Measurements from ENCODE around the gene DOCK1.

The DOCK1 gene

GRCh38 chr10:127386606-127387327 is 481.5 kb downstream of the DOCK1 start:
- no peaks in the 10 kb centered on the region for H4K20me1 ChIP-seq (ENCODE audit: insufficient read depth, low read length, poor library complexity, severe bottlenecking)

GRCh38 chr10:127391875-127392274 is 486.6 kb downstream of the DOCK1 start:
- H3K4me1 ChIP-seq (ENCODE audit: insufficient read depth, low read length, poor library complexity, severe bottlenecking), result no peaks in the 10 kb centered on the region
- TF ChIP-seq CTCF (conservative IDR thresholded peaks at IDR 0.05; ENCODE audit: low read length), result no peak
- no peak for TF ChIP-seq EZH2phosphoT487 (IDR thresholded peaks at IDR 0.05; ENCODE audit: borderline replicate concordance)

More at GRCh38 chr10:127386606-127387327, 481.5 kb downstream of the DOCK1 start:
- Histone ChIP-seq H3K9ac (ENCODE audit: low read depth, low read length, poor library complexity, severe bottlenecking) (no peak overlapping the region), H3F3A (ENCODE audit: low read depth) (no peaks in the 10 kb centered on the region), H3K79me2 (ENCODE audit: insufficient read depth, low read length) (no peaks in the 10 kb centered on the region), H3K4me3 (ENCODE audit: low read length, poor library complexity, severe bottlenecking) (no peak overlapping the region), H3K9me3 (ENCODE audit: insufficient read depth, low read depth, low read length) (no peaks in the 10 kb centered on the region; the same call in 1 of the 2 replicates), H3K27me3 (ENCODE audit: insufficient read depth, low read length, poor library complexity, severe bottlenecking) (no peaks in the 10 kb centered on the region), H3K9me2 (replicated peaks; ENCODE audit: low read depth, low read length) (no peaks in the 10 kb centered on the region), H3K4me1 (ENCODE audit: insufficient read depth, low read length, poor library complexity, severe bottlenecking) (no peaks in the 10 kb centered on the region), H2AFZ (ENCODE audit: low read length) (no peak overlapping the region), H3K4me2 (ENCODE audit: low read depth, low read length, poor library complexity, severe bottlenecking) (no peak overlapping the region), H3K36me3 (ENCODE audit: insufficient read depth, low read length) (no peaks in the 10 kb centered on the region)
- TF ChIP-seq CTCF (conservative IDR thresholded peaks at IDR 0.05; ENCODE audit: low read length) (no peak), EZH2phosphoT487 (IDR thresholded peaks at IDR 0.05; ENCODE audit: borderline replicate concordance) (no peak)

GRCh38 chr10:127392351-127393235 is 487.4 kb downstream of the DOCK1 start:
- H4K20me1 ChIP-seq (ENCODE audit: insufficient read depth, low read length, poor library complexity, severe bottlenecking), result no peaks in the 10 kb centered on the region
- no peak overlapping the region for H3K4me2 ChIP-seq (ENCODE audit: low read depth, low read length, poor library complexity, severe bottlenecking)
- H3K79me2 ChIP-seq (ENCODE audit: insufficient read depth, low read length), result no peaks in the 10 kb centered on the region
- no peak for TF ChIP-seq EZH2phosphoT487 (IDR thresholded peaks at IDR 0.05; ENCODE audit: borderline replicate concordance)
- no peak for TF ChIP-seq CTCF (conservative IDR thresholded peaks at IDR 0.05; ENCODE audit: low read length)
- H3K27me3 ChIP-seq (ENCODE audit: insufficient read depth, low read length, poor library complexity, severe bottlenecking), result no peaks in the 10 kb centered on the region
- H3F3A ChIP-seq (ENCODE audit: low read depth), result no peaks in the 10 kb centered on the region
- H3K9me3 ChIP-seq (ENCODE audit: insufficient read depth, low read depth, low read length), result no peaks in the 10 kb centered on the region; the same call in 1 of the 2 replicates
- H3K4me1 ChIP-seq (ENCODE audit: insufficient read depth, low read length, poor library complexity, severe bottlenecking), result no peaks in the 10 kb centered on the region
- H3K4me3 ChIP-seq (ENCODE audit: low read length, poor library complexity, severe bottlenecking), result no peak overlapping the region
- no peak overlapping the region for H3K9ac ChIP-seq (ENCODE audit: low read depth, low read length, poor library complexity, severe bottlenecking)
- H2AFZ ChIP-seq (ENCODE audit: low read length), result no peak overlapping the region
- H3K9me2 ChIP-seq (replicated peaks; ENCODE audit: low read depth, low read length), result no peaks in the 10 kb centered on the region
- no peaks in the 10 kb centered on the region for H3K36me3 ChIP-seq (ENCODE audit: insufficient read depth, low read length)

More at GRCh38 chr10:127391875-127392274, 486.6 kb downstream of the DOCK1 start:
- H3F3A ChIP-seq (ENCODE audit: low read depth), result no peaks in the 10 kb centered on the region
- H3K4me2 ChIP-seq (ENCODE audit: low read depth, low read length, poor library complexity, severe bottlenecking), result no peak overlapping the region
- no peaks in the 10 kb centered on the region for H4K20me1 ChIP-seq (ENCODE audit: insufficient read depth, low read length, poor library complexity, severe bottlenecking)
- no peak overlapping the region for H3K9ac ChIP-seq (ENCODE audit: low read depth, low read length, poor library complexity, severe bottlenecking)
- no peaks in the 10 kb centered on the region for H3K79me2 ChIP-seq (ENCODE audit: insufficient read depth, low read length)
- H3K4me3 ChIP-seq (ENCODE audit: low read length, poor library complexity, severe bottlenecking), result no peak overlapping the region
- H3K27me3 ChIP-seq (ENCODE audit: insufficient read depth, low read length, poor library complexity, severe bottlenecking), result no peaks in the 10 kb centered on the region
- no peaks in the 10 kb centered on the region for H3K36me3 ChIP-seq (ENCODE audit: insufficient read depth, low read length)
- no peaks in the 10 kb centered on the region for H3K9me2 ChIP-seq (replicated peaks; ENCODE audit: low read depth, low read length)
- H3K9me3 ChIP-seq (ENCODE audit: insufficient read depth, low read depth, low read length), result no peaks in the 10 kb centered on the region; the same call in 1 of the 2 replicates
- H2AFZ ChIP-seq (ENCODE audit: low read length), result no peak overlapping the region
